BE2C (cell line): Measurements from ENCODE around the gene CACNG1.

ENCODE experiments used
- DNase-seq: peaks from one replicate; pipeline ENCODE4 v3.0.0-alpha.2; 2020
- H3K27me3 ChIP-seq: fragments of 250-450 bp; sonication (Bioruptor Pico); 2 replicates; pipeline ENCODE4 v1.5.1; 2020; ENCODE audit warnings: mild to moderate bottlenecking
- H3K36me3 ChIP-seq: fragments of 250-450 bp; sonication (Bioruptor Pico); 2 replicates; pipeline ENCODE4 v1.5.1; 2020; ENCODE audit warnings: mild to moderate bottlenecking
- H3K4me1 ChIP-seq: fragments of 250-450 bp; sonication (Bioruptor Pico); 2 replicates; pipeline ENCODE4 v1.5.1; 2020
- H3K4me3 ChIP-seq: 2 replicates; pipeline ENCODE4 v1.5.1; 2011; ENCODE audit warnings: low read depth, low read length
- H3K9me3 ChIP-seq: fragments of 250-450 bp; sonication (Bioruptor Pico); 2 replicates; pipeline ENCODE4 v1.5.1; 2020
- CTCF ChIP-seq: IDR thresholded peaks from 2 replicates; pipeline ENCODE4 v1.5.1; 2012; ENCODE audit warnings: mild to moderate bottlenecking, low read depth, low read length

CACNG1 gene

DNA sequence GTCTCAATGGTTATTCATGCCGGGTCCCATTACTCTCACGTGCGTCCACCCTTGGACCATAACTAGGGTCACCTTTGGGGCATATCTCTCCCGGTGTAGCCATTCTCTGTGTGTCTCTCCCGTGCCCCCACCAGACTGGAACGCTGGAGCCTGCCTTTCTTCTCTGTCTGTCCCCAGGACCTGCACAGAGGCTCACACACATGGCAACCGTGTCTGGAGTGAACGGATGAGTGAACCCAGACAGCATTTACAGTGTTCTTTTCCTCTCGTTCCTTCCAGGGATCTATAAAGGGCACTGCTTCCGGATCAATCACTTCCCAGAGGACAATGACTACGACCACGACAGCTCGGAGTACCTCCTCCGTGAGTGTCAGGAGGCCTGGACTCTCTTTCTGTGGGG is 26.4 kb upstream of the CACNG1 start:
- Histone ChIP-seq H3K4me1 (peaks cover 44% of the 10 kb centered on the region), H3K9me3 (no peaks in the 10 kb centered on the region), H3K36me3 (peaks cover 5% of the 10 kb centered on the region; the same call in 1 of the 2 replicates), H3K4me3 (0 out of 2 replicates have a peak overlapping the region, but pooled peaks have one; percentile 24), H3K27me3 (no peaks in the 10 kb centered on the region)
- DNase-seq = peak; percentile 81
- TF ChIP-seq CTCF = no peak

GRCh38 chr17:67018471-67019434 is 25.6 kb upstream of the CACNG1 start:
- no peaks in the 10 kb centered on the region for H3K9me3 ChIP-seq
- peaks cover 5% of the 10 kb centered on the region; the same call in 1 of the 2 replicates for H3K36me3 ChIP-seq
- H3K27me3 ChIP-seq = no peaks in the 10 kb centered on the region
- H3K4me3 ChIP-seq = no peak overlapping the region
- no peak for TF ChIP-seq CTCF
- peak; percentile 75 for DNase-seq
- peaks cover 44% of the 10 kb centered on the region for H3K4me1 ChIP-seq

- Histone ChIP-seq H3K4me3 (no peak overlapping the region), H3K27me3 (no peaks in the 10 kb centered on the region), H3K9me3 (no peaks in the 10 kb centered on the region), H3K4me1 (peaks cover 44% of the 10 kb centered on the region), H3K36me3 (peaks cover 5% of the 10 kb centered on the region; the same call in 1 of the 2 replicates)
- no peak for TF ChIP-seq CTCF
- DNase-seq = no peak
These were observed 24.5 kb upstream of the CACNG1 start for GRCh38 chr17:67019809-67020208.

DNA sequence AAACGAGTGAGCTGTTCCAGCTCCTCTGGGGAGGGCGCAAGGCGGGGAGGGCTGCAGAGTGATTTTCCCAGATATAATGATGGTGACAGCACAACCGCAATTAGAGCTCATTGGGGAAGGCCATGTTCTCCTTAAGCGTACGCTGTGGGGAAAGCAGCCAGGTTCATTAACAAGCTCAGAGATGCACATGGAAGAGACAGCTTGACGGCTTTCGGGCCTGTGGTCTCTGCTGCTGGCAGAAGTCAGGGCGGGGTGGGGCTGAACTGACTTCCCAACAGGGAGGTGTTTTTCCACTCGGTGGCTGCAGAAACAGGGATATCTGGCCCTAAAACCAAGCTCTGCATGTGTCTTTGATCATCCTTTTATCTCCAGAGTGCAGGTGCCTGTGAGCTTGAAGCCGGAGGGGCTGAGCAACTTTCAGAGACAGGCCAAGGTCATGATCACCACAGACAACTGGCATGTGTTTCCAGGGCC is 24.0 kb upstream of the CACNG1 start:
- Histone ChIP-seq H3K4me1 (peaks cover 44% of the 10 kb centered on the region), H3K9me3 (no peaks in the 10 kb centered on the region), H3K4me3 (no peak overlapping the region), H3K36me3 (peaks cover 5% of the 10 kb centered on the region; the same call in 1 of the 2 replicates), H3K27me3 (no peaks in the 10 kb centered on the region)
- TF ChIP-seq CTCF = no peak
- DNase-seq = peak; percentile 89

- no peak overlapping the region for H3K4me3 ChIP-seq
- no peaks in the 10 kb centered on the region for H3K9me3 ChIP-seq
- no peak for TF ChIP-seq CTCF
- peaks cover 10% of the 10 kb centered on the region for H3K36me3 ChIP-seq
- H3K27me3 ChIP-seq = no peaks in the 10 kb centered on the region
- no peak for DNase-seq
- peaks cover 44% of the 10 kb centered on the region for H3K4me1 ChIP-seq
These were observed 23.2 kb upstream of the CACNG1 start for GRCh38 chr17:67021196-67021595.
